Cerebellar cortex (tissue), 1 donor: ENCODE measurements around the gene NEU1.
"Not testable (repeated sequence)": the region's sequence is repeated elsewhere in the genome, so short reads cannot be mapped to it uniquely, and the experiment has no call there.

Experiments used
- DNase-seq: peaks from one replicate; pipeline ENCODE4 v3.0.0-alpha.2; 2015; ENCODE audit warnings: low spot score

NEU1 gene

GRCh38 chr6:31874084-31874670 lies 11.6 kb upstream of the NEU1 start:
- DNase-seq: no peak

GRCh38 chr6:31871046-31871659 lies 8.5 kb upstream of the NEU1 start:
- no peak for DNase-seq

GRCh38 chr6:31870385-31870921 lies 7.8 kb upstream of the NEU1 start:
- DNase-seq: no peak

DNA sequence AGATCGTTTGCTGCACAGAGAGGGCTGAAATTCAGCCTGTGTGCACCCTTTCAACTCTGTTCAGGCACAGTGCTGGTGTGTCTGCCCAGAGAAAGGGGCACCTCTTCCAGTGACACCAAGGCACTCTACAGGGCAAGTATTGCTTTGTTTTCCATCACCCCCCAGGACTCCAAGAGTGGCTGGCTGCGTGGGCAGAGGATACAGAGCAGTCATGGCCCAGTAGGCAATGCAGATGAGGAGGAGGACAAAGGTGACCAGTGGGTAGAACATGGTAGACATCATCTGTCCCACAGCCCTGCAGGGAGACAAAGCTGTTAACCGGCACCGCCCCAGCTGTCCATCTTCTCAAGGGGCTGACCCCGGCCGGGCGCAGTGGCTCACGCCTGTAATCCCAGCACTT lies 6.7 kb upstream of the NEU1 start:
- DNase-seq: no peak

DNA sequence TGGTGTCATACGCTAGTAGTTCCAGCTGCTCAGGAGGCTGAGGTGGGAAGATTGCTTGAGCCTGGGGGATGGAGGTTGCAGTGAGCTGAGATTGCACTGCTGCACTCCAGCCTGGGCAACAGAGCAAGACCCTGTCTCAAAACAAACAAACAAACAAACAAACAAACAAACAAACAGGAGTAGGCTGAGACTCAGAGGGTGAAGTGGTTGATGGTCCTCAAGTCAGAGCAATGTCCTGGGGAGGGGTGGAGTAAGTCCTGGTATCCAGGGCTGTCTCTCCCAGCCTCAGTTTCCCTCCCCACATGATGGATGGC lies 6.0 kb upstream of the NEU1 start:
- not testable (repeated sequence) for DNase-seq

DNA sequence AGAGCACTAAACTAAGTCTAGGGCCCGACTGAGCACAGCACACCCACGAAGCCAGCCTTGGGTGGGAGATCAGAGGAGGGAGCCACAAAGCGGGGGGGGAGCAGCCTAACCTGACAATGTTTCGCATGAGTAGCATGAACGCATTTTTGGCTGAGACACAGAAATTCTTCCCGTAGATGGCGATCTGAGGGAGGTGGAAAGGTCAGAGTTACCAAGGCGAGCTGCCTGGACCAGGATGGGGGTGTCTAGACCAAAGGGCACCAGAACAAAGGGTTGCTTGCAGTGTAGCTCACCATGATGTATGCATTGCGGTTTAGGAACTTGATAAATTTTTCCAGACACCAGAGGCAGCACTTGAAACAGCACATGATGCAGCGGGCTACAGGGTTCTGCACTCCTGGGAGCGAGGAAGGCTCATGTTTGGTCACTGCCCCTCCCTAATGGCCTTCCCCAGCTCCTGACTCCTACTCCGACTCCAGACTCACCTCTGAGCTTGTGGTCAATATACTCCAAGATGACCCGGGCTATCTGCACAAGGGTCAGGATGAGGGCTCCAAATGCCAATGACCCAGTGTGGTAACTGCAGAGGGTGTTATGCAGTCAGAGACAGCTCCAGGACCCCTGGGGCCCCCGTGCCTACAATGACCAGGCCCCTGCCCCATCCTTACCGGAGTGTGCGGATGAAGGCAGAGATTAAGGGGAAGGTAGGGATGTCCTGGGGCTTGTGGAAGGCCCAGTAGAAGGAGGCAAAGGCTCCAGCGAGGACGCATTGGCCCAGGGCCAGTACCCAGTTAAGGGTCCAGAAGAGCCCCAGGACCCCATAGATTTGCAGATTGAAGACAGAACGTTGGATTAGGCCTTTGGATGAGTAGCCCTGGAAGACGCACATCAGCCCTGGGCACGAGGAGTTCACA lies 2.8 kb upstream of the NEU1 start:
- no peak for DNase-seq

DNA sequence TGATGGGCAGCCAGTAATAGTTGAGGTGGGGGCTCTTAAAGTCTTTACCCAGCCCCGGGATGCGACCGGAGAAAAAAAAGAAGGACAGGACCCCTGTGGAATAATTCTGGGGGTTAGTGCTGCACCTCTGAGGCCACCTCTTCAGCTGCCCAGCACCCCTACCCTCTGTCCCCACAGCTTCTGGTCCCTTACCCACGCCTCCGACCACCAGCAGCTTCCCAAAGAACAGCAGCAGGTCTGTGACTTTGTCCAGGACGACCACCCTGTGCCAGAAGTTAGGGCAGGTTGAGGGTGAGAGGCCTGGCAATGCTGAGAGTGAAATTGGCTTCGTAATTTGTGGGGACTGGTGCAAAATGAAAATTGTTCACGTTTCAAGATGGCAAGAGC lies 2.2 kb upstream of the NEU1 start:
- no peak for DNase-seq

GRCh38 chr6:31864123-31864562 lies 1.5 kb upstream of the NEU1 start:
- not testable (repeated sequence) for DNase-seq

- DNase-seq: no peak
Measured at GRCh38 chr6:31861919-31862343, 690 bp downstream of the NEU1 start.

DNA sequence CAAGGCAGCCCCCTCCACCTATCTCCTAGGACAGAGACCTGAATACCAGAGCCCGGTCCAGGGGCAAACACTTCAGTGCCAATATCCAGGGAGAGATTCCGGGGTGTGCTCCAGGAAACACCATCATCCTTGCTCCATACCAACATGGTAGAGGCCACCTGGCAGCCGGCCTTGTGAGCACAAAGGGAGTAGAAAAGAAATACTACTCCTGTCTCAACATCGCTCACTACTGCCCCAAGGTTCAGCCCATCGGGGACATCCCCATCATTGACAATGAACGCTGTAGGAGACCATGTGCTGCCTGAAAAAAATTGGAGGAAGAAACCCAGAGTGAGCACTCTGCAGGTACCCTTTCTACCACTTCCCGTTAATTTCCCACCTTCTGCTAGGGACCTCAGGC lies 1.5 kb downstream of the NEU1 start:
- DNase-seq: no peak

GRCh38 chr6:31860349-31860748 lies 2.3 kb downstream of the NEU1 start:
- no peak for DNase-seq

- no peak for DNase-seq
Measured at GRCh38 chr6:31859923-31860322, 2.7 kb downstream of the NEU1 start.

GRCh38 chr6:31858707-31859106 lies 3.9 kb downstream of the NEU1 start:
- no peak for DNase-seq

- not testable (repeated sequence) for DNase-seq
Measured at GRCh38 chr6:31857774-31858173, 4.8 kb downstream of the NEU1 start.

- not testable (repeated sequence) for DNase-seq
Measured at GRCh38 chr6:31851980-31852718, 10.5 kb downstream of the NEU1 start.

- no peak for DNase-seq
Measured at GRCh38 chr6:31851485-31851832, 11.2 kb downstream of the NEU1 start.

DNA sequence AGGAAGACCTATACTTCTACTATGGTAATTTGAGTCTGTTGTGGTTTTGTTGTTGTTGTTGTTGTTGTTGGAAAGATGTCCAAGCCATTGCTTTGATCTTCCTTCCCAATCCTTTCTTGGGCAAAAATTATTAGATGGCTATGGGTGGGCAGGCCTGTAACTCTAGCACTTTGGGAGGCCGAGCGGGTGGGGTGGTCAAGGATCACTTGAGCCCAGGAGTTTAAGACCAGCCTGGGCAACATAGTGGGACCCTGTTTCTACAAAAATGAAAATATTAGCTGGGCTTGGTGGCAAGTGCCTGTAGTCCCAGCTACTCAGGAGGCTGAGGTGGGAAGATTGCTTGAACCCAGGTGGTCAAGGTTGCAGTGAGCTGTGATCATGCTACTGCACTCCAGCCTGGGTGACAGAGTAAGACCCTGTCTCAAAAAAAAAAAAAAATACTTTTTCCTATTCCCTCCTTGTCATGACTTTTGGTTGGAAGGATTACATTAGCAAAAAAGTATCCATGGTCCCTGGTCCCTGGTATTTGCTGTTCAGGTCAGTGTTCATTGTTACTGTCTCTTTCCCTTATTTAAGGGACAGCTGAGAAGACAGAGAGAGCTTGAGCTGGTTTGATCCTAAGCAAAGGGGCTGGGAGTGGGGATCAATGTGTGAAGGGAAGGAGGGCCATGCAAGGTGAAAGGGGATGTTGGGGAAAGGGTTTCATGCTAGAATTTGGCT lies 11.7 kb downstream of the NEU1 start:
- DNase-seq: no peak

- no peak for DNase-seq
Measured at GRCh38 chr6:31847276-31847978, 15.2 kb downstream of the NEU1 start.

DNA sequence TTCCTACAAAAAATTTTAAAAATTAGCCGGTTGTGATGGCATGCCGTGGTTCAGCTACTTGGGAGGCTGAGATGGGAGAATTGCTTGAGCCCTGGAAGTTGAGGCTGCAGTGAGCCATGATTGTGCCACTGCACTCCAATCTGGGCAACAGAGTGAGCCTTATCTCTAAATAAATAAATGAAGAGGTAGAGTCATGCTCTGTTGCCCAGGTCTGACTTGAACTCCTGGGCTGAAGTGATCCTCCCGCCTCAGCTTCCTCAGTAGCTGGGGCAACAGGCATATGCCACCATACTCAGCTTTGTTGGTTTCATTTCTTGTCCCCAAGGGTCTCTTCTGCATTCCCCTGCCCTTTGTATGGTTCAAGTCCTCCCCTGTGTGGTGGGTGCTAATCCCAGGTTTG lies 18.1 kb downstream of the NEU1 start:
- no peak for DNase-seq

- no peak for DNase-seq
Measured at GRCh38 chr6:31842053-31842452, 20.6 kb downstream of the NEU1 start.

GRCh38 chr6:31839779-31840126 lies 22.9 kb downstream of the NEU1 start:
- DNase-seq: not testable (repeated sequence)
